PC-9 (cell line): ENCODE data around the gene VAV2. TPM values are rescaled to one million over a fixed set of nuclear protein-coding genes. Genes with fewer than 3 reads are reported as not detected.

ENCODE experiments used
- BruUV-seq: library from RNA; stranded (reverse); fragments of 400-500 nt; replicated peaks from 2 replicates; lab custom pipeline; 2021; lab: Mats Ljungman, UMichigan
- CTCF ChIA-PET: fragments of 300-600 bp; sonication (Branson Sonifier 250); formaldehyde crosslinking; loops from one replicate; lab custom pipeline; 2022; ENCODE audit warnings: antibody characterized with exemption; lab: Charles Lee
- POLR2A ChIA-PET: fragments of 300-600 bp; sonication (Branson Sonifier 250); formaldehyde crosslinking; loops from one replicate; lab custom pipeline; 2022; ENCODE audit warnings: antibody characterized with exemption; ENCODE audit not compliant: unreplicated experiment; lab: Charles Lee
- DNase-seq, 2 experiments: peaks; one replicate each; pipeline versions ENCODE4 v3.0.0 to v3.0.0-alpha.2; 2015 to 2022; ENCODE audit warnings: mixed read lengths in 1 of 2
- H2AFZ ChIP-seq: fragments of 200-600 bp; sonication (generic); 2 replicates; pipeline ENCODE4 v1.8.1; 2017; ENCODE audit warnings: antibody characterized with exemption
- H3F3A ChIP-seq: fragments of 200-600 bp; sonication (generic); 2 replicates; pipeline ENCODE4 v1.8.1; 2017; ENCODE audit warnings: antibody characterized with exemption, mild to moderate bottlenecking, low read depth; ENCODE audit not compliant: insufficient read depth
- H3K27ac ChIP-seq: fragments of 200-600 bp; sonication (generic); 2 replicates; pipeline ENCODE4 v1.6.1; 2016; ENCODE audit warnings: mixed run types
- H3K27me3 ChIP-seq: fragments of 200-600 bp; sonication (generic); 2 replicates; pipeline ENCODE4 v1.6.1; 2016; ENCODE audit warnings: low read depth, mixed run types; ENCODE audit not compliant: insufficient read depth
- H3K36me3 ChIP-seq: fragments of 200-600 bp; sonication (generic); 2 replicates; pipeline ENCODE4 v1.6.1; 2016; ENCODE audit warnings: low read depth, mixed run types
- H3K4me1 ChIP-seq: fragments of 200-600 bp; sonication (generic); replicated peaks from 2 replicates; pipeline ENCODE4 v1.6.1; 2016; ENCODE audit warnings: mixed run types; ENCODE audit not compliant: insufficient read depth
- H3K4me2 ChIP-seq: fragments of 200-600 bp; sonication (generic); 2 replicates; pipeline ENCODE4 v1.6.1; 2017; ENCODE audit warnings: mixed run types
- H3K4me3 ChIP-seq: fragments of 200-600 bp; sonication (generic); 2 replicates; pipeline ENCODE4 v1.6.1; 2016; ENCODE audit warnings: mixed run types
- H3K79me2 ChIP-seq: fragments of 200-600 bp; sonication (generic); 2 replicates; pipeline ENCODE4 v1.6.1; 2017; ENCODE audit warnings: low read depth, mixed run types
- H3K9me2 ChIP-seq: fragments of 200-600 bp; sonication (generic); 2 replicates; pipeline ENCODE4 v1.8.1; 2017; ENCODE audit warnings: mild to moderate bottlenecking; ENCODE audit not compliant: insufficient read depth
- H3K9me3 ChIP-seq: fragments of 200-600 bp; sonication (generic); 2 replicates; pipeline ENCODE4 v1.8.1; 2016; ENCODE audit warnings: low read depth; ENCODE audit not compliant: insufficient read depth
- H4K20me1 ChIP-seq: fragments of 200-600 bp; sonication (generic); 2 replicates; pipeline ENCODE4 v1.8.1; 2017; ENCODE audit not compliant: insufficient read depth
- CTCF ChIP-seq: fragments of 200-600 bp; sonication (generic); conservative IDR thresholded peaks from 2 replicates; pipeline ENCODE4 v1.6.1; 2017; ENCODE audit warnings: mixed run types, antibody characterized with exemption, mild to moderate bottlenecking, moderate library complexity
- EZH2 ChIP-seq: fragments of 200-600 bp; sonication (generic); IDR thresholded peaks from 2 replicates; pipeline ENCODE4 v1.8.0; 2017; ENCODE audit warnings: antibody characterized with exemption, low read depth
- intact Hi-C: fragments of 100-400 bp; cut with micrococcal nuclease; formaldehyde crosslinking; loops from one replicate; pipeline ENCODE4 v1.10.0; 2022; ENCODE audit not compliant: unreplicated experiment
- total RNA-seq: library from RNA; stranded (reverse); gene quantifications from 2 replicates; pipeline ENCODE4 v1.2.3, GENCODE V29; 2021

Gene VAV2
- total RNA-seq, 1 experiment from 2014 or later = 36.5 TPM

GRCh38 chr9:133740911-133741310 is 251.2 kb downstream of the VAV2 start:
- DNase-seq = no peak
- Histone ChIP-seq H2AFZ (no peak overlapping the region), H3K27me3 (peaks cover 26% of the 10 kb centered on the region; the same call in 1 of the 2 replicates), H3K4me1 (no peaks in the 10 kb centered on the region), H3K4me2 (no peak overlapping the region), H3K36me3 (no peaks in the 10 kb centered on the region), H3K9me2 (no peaks in the 10 kb centered on the region), H3K9me3 (no peaks in the 10 kb centered on the region), H3K79me2 (no peaks in the 10 kb centered on the region), H3K27ac (no peak overlapping the region), H3F3A (no peaks in the 10 kb centered on the region), H3K4me3 (no peak overlapping the region), H4K20me1 (no peaks in the 10 kb centered on the region)
- CTCF ChIA-PET = no interaction called here
- intact Hi-C loops = loop anchor here (5.0 kb wide), 1 partner anchor 356 kb away; no protein-coding TSS in a partner anchor
- no TSS peak for BruUV-seq
- POLR2A ChIA-PET = no interaction called here
- no peak for TF ChIP-seq CTCF
- TF ChIP-seq EZH2 = no peak

- H3F3A ChIP-seq = no peaks in the 10 kb centered on the region
- H3K79me2 ChIP-seq = no peaks in the 10 kb centered on the region
- CTCF ChIA-PET = interaction anchor here (0.6 kb wide), 1 partner anchor 285 kb away, joined by 10 read pairs; the partner anchor contains the start of gene BRD3OS
- H3K4me3 ChIP-seq = no peak overlapping the region
- no peak for TF ChIP-seq CTCF
- no peak for TF ChIP-seq EZH2
- no peak overlapping the region for H3K27ac ChIP-seq
- no peaks in the 10 kb centered on the region for H3K4me1 ChIP-seq
- POLR2A ChIA-PET = no interaction called here
- intact Hi-C loops = loop anchor here (5.0 to 10.0 kb wide), 2 partner anchors 235 to 358 kb away; no protein-coding TSS in a partner anchor
- BruUV-seq = no TSS peak
- peaks cover 34% of the 10 kb centered on the region; the same call in 1 of the 2 replicates for H3K27me3 ChIP-seq
- DNase-seq = no peak
- H3K9me2 ChIP-seq = no peaks in the 10 kb centered on the region
- H2AFZ ChIP-seq = no peak overlapping the region
- H3K9me3 ChIP-seq = no peaks in the 10 kb centered on the region
- H3K4me2 ChIP-seq = no peak overlapping the region
- H4K20me1 ChIP-seq = no peaks in the 10 kb centered on the region
- no peaks in the 10 kb centered on the region for H3K36me3 ChIP-seq
Observed at GRCh38 chr9:133739408-133740280, 252.5 kb downstream of the VAV2 start.

- peak overlapping the region; percentile 72 for H3K4me2 ChIP-seq
- H3F3A ChIP-seq = no peaks in the 10 kb centered on the region
- CTCF ChIA-PET = no interaction called here
- no peaks in the 10 kb centered on the region for H3K79me2 ChIP-seq
- H4K20me1 ChIP-seq = no peaks in the 10 kb centered on the region
- H3K9me2 ChIP-seq = no peaks in the 10 kb centered on the region
- no peaks in the 10 kb centered on the region for H3K4me1 ChIP-seq
- no peaks in the 10 kb centered on the region for H3K9me3 ChIP-seq
- TF ChIP-seq CTCF (no peak), EZH2 (no peak)
- H3K36me3 ChIP-seq = no peaks in the 10 kb centered on the region
- H2AFZ ChIP-seq = no peak overlapping the region
- no TSS peak for BruUV-seq
- intact Hi-C loops = loop anchor here (10.0 kb wide), 1 partner anchor 234 kb away; no protein-coding TSS in a partner anchor
- 0 out of 2 replicates have a peak overlapping the region, but pooled peaks have one; percentile 33 for H3K4me3 ChIP-seq
- H3K27ac ChIP-seq = no peak overlapping the region
- no peak for DNase-seq
- H3K27me3 ChIP-seq = peaks cover 34% of the 10 kb centered on the region; the same call in 1 of the 2 replicates
- POLR2A ChIA-PET = no interaction called here
Observed at GRCh38 chr9:133738640-133739225, 253.4 kb downstream of the VAV2 start.
